Heart right ventricle (tissue), 16 donors: ENCODE measurements around the gene TMEM106C. TPM values are rescaled to one million over a fixed set of nuclear protein-coding genes. Genes with fewer than 3 reads are reported as not detected.

ENCODE experiments used
- ATAC-seq, 8 donors: fragments of 200-7000 bp; cut with Tn5 transposase; one replicate each; pipeline ENCODE4 v1.9.1; 2020; ENCODE audit warnings: mild to moderate bottlenecking in 8 of 8, moderate library complexity in 8 of 8, moderate number of reproducible peaks in 1 of 8
- DNase-seq, 2 donors: peaks; one replicate each; pipeline ENCODE4 v3.0.0-alpha.2; 2020
- H3K27ac ChIP-seq, 10 donors: fragments of 200-600 bp; sonication (generic) in 2 of 10; one replicate each; pipeline versions ENCODE4 v1.5.0 to v1.8.0; 2020 to 2022; ENCODE audit warnings: mild to moderate bottlenecking in 3 of 10
- H3K27me3 ChIP-seq, 7 donors: fragments of 200-600 bp; one replicate each; pipeline ENCODE4 v1.8.0; 2021 to 2022; ENCODE audit warnings: mild to moderate bottlenecking in 2 of 7
- H3K36me3 ChIP-seq, 9 donors: fragments of 200-600 bp; sonication (generic) in 1 of 9; one replicate each; pipeline versions ENCODE4 v1.5.0 to v1.8.0; 2020 to 2022; ENCODE audit warnings: mild to moderate bottlenecking in 2 of 9
- H3K4me1 ChIP-seq, 9 donors: fragments of 200-600 bp; sonication (generic) in 1 of 9; one replicate each; pipeline versions ENCODE4 v1.5.0 to v1.8.0; 2020 to 2022; ENCODE audit warnings: mild to moderate bottlenecking in 4 of 9
- H3K4me3 ChIP-seq, 10 donors: fragments of 200-600 bp; sonication (generic) in 2 of 10; one replicate each; pipeline versions ENCODE4 v1.5.0 to v1.8.0; 2020 to 2022; ENCODE audit warnings: mild to moderate bottlenecking in 7 of 10, moderate library complexity in 2 of 10
- H3K9me3 ChIP-seq, 11 donors: fragments of 200-600 bp in 10 of 11; sonication (generic) in 2 of 11; one replicate each; pipeline versions ENCODE4 v1.5.0 to v1.8.0; 2013 to 2022; ENCODE audit warnings: mild to moderate bottlenecking in 2 of 11, control low read depth in 1 of 11, moderate library complexity in 1 of 11
- CTCF ChIP-seq, 9 donors: fragments of 200-600 bp; sonication (generic) in 2 of 9; IDR thresholded peaks; one replicate each; pipeline versions ENCODE4 v1.5.0 to v1.8.0; 2021 to 2022; ENCODE audit warnings: antibody characterized with exemption in 9 of 9, mild to moderate bottlenecking in 5 of 9, moderate library complexity in 1 of 9
- WGBS, 2 donors: extraction: QIAGEN DNeasy Blood & Tissue Kit; methylation state at CpG; one replicate each; pipeline ENCODE4 v1.1.7; 2013; ENCODE audit warnings: inconsistent platforms in 1 of 2; 5-methylcytosine and 5-hydroxymethylcytosine counted together
- intact Hi-C, 10 donors: fragments of 100-400 bp; cut with DNase I; formaldehyde crosslinking; loops; one replicate each; pipeline versions ENCODE4 v1.11.1 to v1.14.2; 2022
- polyA plus RNA-seq, 2 donors: library from polyadenylated mRNA; stranded (reverse); fragments of 200-250 nt; gene quantifications; one replicate each; pipeline ENCODE4 v1.2.3, GENCODE V29; 2013
- total RNA-seq, 10 donors: library from RNA; stranded (reverse); fragmentation: NEBNext Ultra II Directional in 3 of 10; extraction: Animal tissue kit (Norgen Biotek cat#: 25700) in 3 of 10; gene quantifications; one replicate each; pipeline versions ENCODE4 v1.2.1 to v1.2.4, GENCODE V29; 2021 to 2023
- donor health status: Arrhythmogenic right ventricular cardiomyopathy.
- donor health status: ischemic (EF 13 %, LVEDD 7.1; RV severe dilation, severe dysfunction).
- donor health status: healthy with polysubstance abuse.
- donor health status: DM: no; HTN: yes; CAD: no.
- donor health status: DM: no; HTN: no; CAD: no.
- donor health status: ischemic (EF 25% LVEDD 6.9; RV normal size, moderate dysfunction).
- donor health status: ischemic (EF 25% LVEDD 5.7; RV mildly dilated, moderate dysfunction).
- donor health status: healthy.
- donor health status: DM: yes; HTN: yes; CAD: no.
- donor health status: Ischemic cardiomyopathy.
- donor health status: ischemic (EF 35%, LVEDD 5.7; RV mildly dilated, moderate dysfunction).
- donor health status: nonischemic (EF 11% LVEDD 7.7; RV severe dilation, severe dysfunction).
- donor health status: DM: yes; HTN: yes; CAD: no.
- donor health status: PGD.
- donor health status: ischemic (EF 29% LVEDD 5.4; RV normal size, mild dysfunction).
- donor health status: nonischemic (EF 23%, LVEDD 6.1; RV moderate dilation, normal function).

TMEM106C gene
- total and polyA plus RNA-seq, 12 donors = 22.3 to 61.8 (median 40.0) TPM

DNA sequence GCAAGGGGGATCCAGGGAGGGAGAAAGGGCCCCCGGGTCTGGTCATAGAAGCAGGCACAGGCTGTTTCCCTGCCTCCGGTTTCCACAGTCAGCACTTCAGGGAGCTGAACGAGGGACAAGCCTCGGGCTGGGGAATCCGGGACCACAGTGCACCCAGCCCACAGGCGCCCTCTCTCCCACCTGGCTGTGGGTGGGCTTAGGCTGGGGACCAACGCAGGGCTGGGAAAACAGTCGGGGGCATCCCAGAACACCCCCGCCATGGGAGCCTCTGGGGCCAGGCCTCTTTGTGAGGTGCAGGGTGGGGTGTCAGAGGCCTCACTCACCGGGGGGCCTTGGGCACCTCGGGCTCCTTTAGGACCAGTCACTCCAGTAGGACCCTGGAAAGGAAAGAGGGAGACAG lies 16.3 kb downstream of the TMEM106C start:
- DNase-seq = no peak
- intact Hi-C loops = no loop called here
- no peak for ATAC-seq
- Histone ChIP-seq H3K4me1 (no peaks in the 10 kb centered on the region), H3K27me3 (peaks cover 0 to 21% (median 0%) of the 10 kb centered on the region in 7 donors), H3K4me3 (no peak overlapping the region), H3K36me3 (no peaks in the 10 kb centered on the region), H3K27ac (no peak overlapping the region), H3K9me3 (no peaks in the 10 kb centered on the region)
- 88 to 89% methylated on average over 11 of the region's 11 CpGs for WGBS, 2 donors
- no peak for TF ChIP-seq CTCF (IDR thresholded peaks at IDR 0.05)

DNA sequence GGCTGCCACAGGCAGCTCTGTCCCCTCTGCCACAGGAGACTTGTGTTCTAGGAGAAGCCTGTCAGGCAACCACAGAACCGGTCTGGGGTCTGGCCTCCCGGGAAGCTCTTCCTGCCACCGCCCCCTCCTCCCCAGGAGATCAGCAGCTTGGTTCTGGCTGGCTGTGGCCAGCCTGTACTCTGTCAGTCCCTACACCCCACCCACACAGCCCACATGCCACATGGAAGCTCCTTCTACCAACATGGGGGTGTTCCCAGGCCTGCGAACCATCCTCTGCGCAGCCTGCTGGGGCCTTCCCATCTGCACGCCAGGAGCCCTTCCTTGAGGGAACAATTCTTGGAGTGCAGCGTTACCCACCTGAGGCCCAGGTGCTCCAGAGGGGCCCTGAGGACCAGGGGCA lies 16.8 kb downstream of the TMEM106C start:
- H3K27me3 ChIP-seq = peaks cover 0 to 21% (median 0%) of the 10 kb centered on the region in 7 donors
- intact Hi-C loops = no loop called here
- WGBS, 2 donors = 82 to 85% methylated on average over 7 of the region's 7 CpGs
- TF ChIP-seq CTCF (IDR thresholded peaks at IDR 0.05) = no peak
- DNase-seq = no peak
- no peak for ATAC-seq
- H3K4me1 ChIP-seq = no peaks in the 10 kb centered on the region
- H3K36me3 ChIP-seq = no peaks in the 10 kb centered on the region
- no peak overlapping the region for H3K4me3 ChIP-seq
- H3K9me3 ChIP-seq = no peaks in the 10 kb centered on the region
- H3K27ac ChIP-seq = no peak overlapping the region

- no peaks in the 10 kb centered on the region for H3K4me1 ChIP-seq
- no peak for DNase-seq
- ATAC-seq = no peak
- H3K27ac ChIP-seq = no peak overlapping the region
- H3K27me3 ChIP-seq = peaks cover 0 to 21% (median 0%) of the 10 kb centered on the region in 7 donors
- no peaks in the 10 kb centered on the region for H3K9me3 ChIP-seq
- H3K4me3 ChIP-seq = no peak overlapping the region
- WGBS, 2 donors = 79 to 83% methylated on average over 17 of the region's 17 CpGs
- no peaks in the 10 kb centered on the region for H3K36me3 ChIP-seq
- intact Hi-C loops = no loop called here
- TF ChIP-seq CTCF (IDR thresholded peaks at IDR 0.05) = no peak
Measured at GRCh38 chr12:47980779-47981495, 17.5 kb downstream of the TMEM106C start.

GRCh38 chr12:47981496-47982260 lies 18.3 kb downstream of the TMEM106C start:
- Histone ChIP-seq H3K27me3 (peaks cover 0 to 21% (median 0%) of the 10 kb centered on the region in 7 donors), H3K36me3 (no peaks in the 10 kb centered on the region), H3K4me3 (no peak overlapping the region), H3K4me1 (no peaks in the 10 kb centered on the region), H3K9me3 (no peaks in the 10 kb centered on the region), H3K27ac (no peak overlapping the region)
- no peak for TF ChIP-seq CTCF (IDR thresholded peaks at IDR 0.05)
- intact Hi-C loops = no loop called here
- ATAC-seq (no peak), DNase-seq (no peak)
- 71 to 78% methylated on average over 19 to 20 of the region's 20 CpGs for WGBS, 2 donors
